Right lobe of liver (tissue), 4 donors: ENCODE results near the gene KIF13A.

Experiments used
- POLR2A ChIP-seq: fragments of 450-650 bp; IDR thresholded peaks from one replicate; pipeline ENCODE4 v1.6.1; 2017; ENCODE audit warnings: antibody characterized with exemption, mild to moderate bottlenecking
- TF ChIP-seq, protein P1 (sequence below), 4 donors: fragments of 200-600 bp in 3 of 4; fragments of 450-650 bp in 1 of 4; IDR thresholded peaks; one replicate each; pipeline versions ENCODE4 v1.5.1 to v1.8.0; 2016 to 2022; ENCODE audit warnings: antibody characterized with exemption in 4 of 4, mild to moderate bottlenecking in 2 of 4
- donor health status: DM: no; HTN: no; CAD: no.
- donor health status: DM: no; HTN: no; CAD: no.
- donor health status: DM: no; HTN: yes; CAD: no.

DNA sequence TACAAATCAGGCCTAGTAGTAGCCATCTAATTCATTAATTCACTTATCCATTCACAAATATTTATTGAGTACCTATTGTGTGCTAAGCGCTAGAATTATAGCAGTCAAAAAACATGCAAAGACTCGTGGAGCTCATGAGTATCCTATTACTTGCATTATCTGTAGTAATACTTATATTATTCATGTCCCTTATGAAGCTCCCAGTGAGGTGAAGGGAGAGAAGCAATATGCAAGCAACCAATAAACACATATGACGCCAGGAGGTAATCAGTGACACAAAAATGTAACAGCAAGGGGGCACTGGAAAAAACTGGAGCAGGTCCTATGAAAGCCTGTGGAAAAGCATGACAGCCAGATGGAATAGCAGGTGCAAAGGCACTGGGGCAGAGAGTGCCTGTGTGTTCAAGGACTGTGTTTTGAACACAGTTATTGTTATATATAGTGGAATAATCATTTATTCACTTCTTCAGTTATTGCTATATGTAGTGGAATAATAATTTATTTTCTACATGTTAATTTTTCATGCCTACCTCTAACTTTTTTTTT, 109.5 kb downstream of the KIF13A start:
- TF ChIP-seq, protein P1, sequence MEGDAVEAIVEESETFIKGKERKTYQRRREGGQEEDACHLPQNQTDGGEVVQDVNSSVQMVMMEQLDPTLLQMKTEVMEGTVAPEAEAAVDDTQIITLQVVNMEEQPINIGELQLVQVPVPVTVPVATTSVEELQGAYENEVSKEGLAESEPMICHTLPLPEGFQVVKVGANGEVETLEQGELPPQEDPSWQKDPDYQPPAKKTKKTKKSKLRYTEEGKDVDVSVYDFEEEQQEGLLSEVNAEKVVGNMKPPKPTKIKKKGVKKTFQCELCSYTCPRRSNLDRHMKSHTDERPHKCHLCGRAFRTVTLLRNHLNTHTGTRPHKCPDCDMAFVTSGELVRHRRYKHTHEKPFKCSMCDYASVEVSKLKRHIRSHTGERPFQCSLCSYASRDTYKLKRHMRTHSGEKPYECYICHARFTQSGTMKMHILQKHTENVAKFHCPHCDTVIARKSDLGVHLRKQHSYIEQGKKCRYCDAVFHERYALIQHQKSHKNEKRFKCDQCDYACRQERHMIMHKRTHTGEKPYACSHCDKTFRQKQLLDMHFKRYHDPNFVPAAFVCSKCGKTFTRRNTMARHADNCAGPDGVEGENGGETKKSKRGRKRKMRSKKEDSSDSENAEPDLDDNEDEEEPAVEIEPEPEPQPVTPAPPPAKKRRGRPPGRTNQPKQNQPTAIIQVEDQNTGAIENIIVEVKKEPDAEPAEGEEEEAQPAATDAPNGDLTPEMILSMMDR (IDR thresholded peaks at IDR 0.05): no peak
- TF ChIP-seq POLR2A: no peak
